Adrenal gland (tissue), 12 donors: ENCODE measurements around the gene XIRP1. TPM values are rescaled to one million over a fixed set of nuclear protein-coding genes. Genes with fewer than 3 reads are reported as not detected.

Source experiments
- DNase-seq, 7 donors: peaks; one replicate each; pipeline ENCODE4 v3.0.0-alpha.2; 2019 to 2020
- H3K27ac ChIP-seq, 5 donors: fragments of 200-600 bp; sonication (generic) in 4 of 5; 1 replicate in 3 of 5; 2 replicates in 2 of 5; pipeline versions ENCODE4 v1.5.1 to v1.8.0; 2016 to 2020; ENCODE audit warnings: mild to moderate bottlenecking in 1 of 5
- H3K27me3 ChIP-seq: fragments of 200-600 bp; 2 replicates; pipeline ENCODE4 v1.8.0; 2021
- H3K36me3 ChIP-seq, 2 donors: fragments of 200-600 bp; replicated peaks in 1 of 2; 1 replicate in 1 of 2; 2 replicates in 1 of 2; pipeline versions ENCODE4 v1.5.1 to v1.8.0; 2018 to 2022
- H3K4me1 ChIP-seq, 2 donors: fragments of 200-600 bp; replicated peaks in 1 of 2; 1 replicate in 1 of 2; 2 replicates in 1 of 2; pipeline versions ENCODE4 v1.5.1 to v1.8.0; 2018 to 2021
- H3K4me3 ChIP-seq, 4 donors: fragments of 200-600 bp; sonication (generic) in 3 of 4; one replicate each; pipeline ENCODE4 v1.5.1; 2016 to 2018
- H3K9me3 ChIP-seq, 3 donors: fragments of 200-600 bp; sonication (generic) in 1 of 3; replicated peaks in 1 of 3; 1 replicate in 2 of 3; 2 replicates in 1 of 3; pipeline versions ENCODE4 v1.5.1 to v1.8.0; 2016 to 2021
- CTCF ChIP-seq, 6 experiments: fragments of 450-650 bp in 4 of 6; fragments of 200-600 bp in 2 of 6; sonication (generic) in 1 of 6; IDR thresholded peaks; 1 replicate in 5 of 6; 2 replicates in 1 of 6; pipeline versions ENCODE4 v1.5.1 to v1.8.0; 2016 to 2021; ENCODE audit warnings: antibody characterized with exemption in 6 of 6, mild to moderate bottlenecking in 2 of 6, moderate library complexity in 1 of 6
- POLR2A ChIP-seq, 2 donors: fragments of 450-650 bp; IDR thresholded peaks; one replicate each; pipeline ENCODE4 v1.6.1; 2017; ENCODE audit warnings: antibody characterized with exemption in 2 of 2, mild to moderate bottlenecking in 2 of 2, moderate library complexity in 1 of 2
- WGBS, 4 donors: extraction: QIAGEN DNeasy Blood & Tissue Kit in 2 of 4; methylation state at CpG; one replicate each; pipeline versions ENCODE4 v1.1.5 to v1.1.7; 2013 to 2017; 5-methylcytosine and 5-hydroxymethylcytosine counted together
- intact Hi-C, 2 donors: fragments of 100-400 bp; cut with DNase I; formaldehyde crosslinking; loops; one replicate each; pipeline versions ENCODE4 v1.14.1 to v1.15.0; 2022 to 2023
- polyA plus RNA-seq, 3 donors: library from polyadenylated mRNA; stranded (reverse); fragments of 200-250 nt in 2 of 3; fragments of 350-450 nt in 1 of 3; fragmentation: Illumina TruSeq in 1 of 3; extraction: RNeasy Lipid Tissue Mini Kit (QIAGEN cat#74804) in 1 of 3; gene quantifications; one replicate each; pipeline ENCODE4 v1.2.3, GENCODE V29; 2013 to 2014
- total RNA-seq, 9 donors: library from RNA; depleted of rRNA in 4 of 9; stranded (reverse); fragments of >200 nt in 4 of 9; fragments of 120-200 nt in 1 of 9; fragmentation: NEBNext Ultra II Directional in 1 of 9; extraction: Animal tissue kit (Norgen Biotek cat#: 25700) in 1 of 9; gene quantifications; one replicate each; pipeline versions ENCODE4 v1.1.0 to v1.2.4, GENCODE V29; 2013 to 2023
- donor health status: healthy with polysubstance abuse.
- donor health status: Bipolar disorder and iron deficiency.
- donor health status: DM: yes; HTN: yes; CAD: no.
- donor health status: DM: no; HTN: no; CAD: no.
- donor health status: DM: no; HTN: no; CAD: no.
- donor health status: DM: yes; HTN: yes; CAD: no.

XIRP1 gene
- total and polyA plus RNA-seq, 12 donors: under 0.01 to 0.48 (median 0.21) TPM; not detected in 6

GRCh38 chr3:39141171-39141995 lies 51.0 kb downstream of the XIRP1 start:
- intact Hi-C loops: no loop called here
- TF ChIP-seq CTCF (IDR thresholded peaks at IDR 0.05) (no peak), POLR2A (IDR thresholded peaks at IDR 0.05) (no peak)
- H3K27me3 ChIP-seq: no peaks in the 10 kb centered on the region
- 13 to 39% (median 31%) methylated on average over 1 to 4 of the region's 4 CpGs for WGBS, 4 donors
- H3K4me3 ChIP-seq: no peak overlapping the region
- peaks cover 0 to 45% of the 10 kb centered on the region in 2 donors for H3K36me3 ChIP-seq
- peak; percentile 56 to 80 (median 67) for DNase-seq
- peak overlapping the region in 4 of 5 donors; percentile 6 to 85 (median 56) for H3K27ac ChIP-seq
- peaks cover 28 to 41% of the 10 kb centered on the region in 2 donors for H3K4me1 ChIP-seq
- H3K9me3 ChIP-seq: no peaks in the 10 kb centered on the region

- no peaks in the 10 kb centered on the region for H3K27me3 ChIP-seq
- peaks cover 25 to 32% of the 10 kb centered on the region in 2 donors for H3K4me1 ChIP-seq
- WGBS, 4 donors: 95 to 100% (median 97%) methylated on average over 2 of the region's 2 CpGs
- TF ChIP-seq CTCF (IDR thresholded peaks at IDR 0.05): no peak
- peaks cover 0 to 36% of the 10 kb centered on the region in 2 donors for H3K36me3 ChIP-seq
- intact Hi-C loops: no loop called here
- DNase-seq: peak in 1 of 7 donors; percentile 52
- H3K4me3 ChIP-seq: no peak overlapping the region
- H3K27ac ChIP-seq: peak overlapping the region in 2 of 5 donors; percentile 78 to 85
- H3K9me3 ChIP-seq: no peaks in the 10 kb centered on the region
Observed at GRCh38 chr3:39140341-39140971, 51.9 kb downstream of the XIRP1 start.

- peaks cover 0 to 25% of the 10 kb centered on the region in 2 donors for H3K36me3 ChIP-seq
- no peaks in the 10 kb centered on the region for H3K27me3 ChIP-seq
- WGBS, 4 donors: 76 to 94% (median 84%) methylated on average over 2 of the region's 2 CpGs
- intact Hi-C loops: no loop called here
- peaks cover 25 to 32% of the 10 kb centered on the region in 2 donors for H3K4me1 ChIP-seq
- H3K27ac ChIP-seq: no peak overlapping the region
- H3K9me3 ChIP-seq: no peaks in the 10 kb centered on the region
- DNase-seq: peak in 1 of 7 donors; percentile 48
- H3K4me3 ChIP-seq: no peak overlapping the region
- TF ChIP-seq POLR2A (IDR thresholded peaks at IDR 0.05) (no peak), CTCF (IDR thresholded peaks at IDR 0.05) (no peak)
Observed at GRCh38 chr3:39139442-39139841, 53.0 kb downstream of the XIRP1 start.

GRCh38 chr3:39138804-39139415 lies 53.5 kb downstream of the XIRP1 start:
- H3K27ac ChIP-seq: no peak overlapping the region
- peak in 3 of 7 donors; percentile 46 to 65 (median 54) for DNase-seq
- TF ChIP-seq CTCF (IDR thresholded peaks at IDR 0.05): no peak
- no peak for TF ChIP-seq POLR2A (IDR thresholded peaks at IDR 0.05)
- H3K4me3 ChIP-seq: no peak overlapping the region
- intact Hi-C loops: no loop called here
- no peaks in the 10 kb centered on the region for H3K9me3 ChIP-seq
- H3K4me1 ChIP-seq: peaks cover 25 to 32% of the 10 kb centered on the region in 2 donors
- H3K36me3 ChIP-seq: peaks cover 0 to 20% of the 10 kb centered on the region in 2 donors
- no peaks in the 10 kb centered on the region for H3K27me3 ChIP-seq
- 79 to 84% (median 84%) methylated on average over 4 to 7 of the region's 7 CpGs for WGBS, 4 donors
